HG02642 (cell line): ENCODE results near the gene SETD3.

Source experiments
- ATAC-seq: cut with Tn5 transposase; IDR thresholded peaks from one replicate; pipeline ENCODE4 v1.9.1; 2021; ENCODE audit warnings: mild to moderate bottlenecking; ENCODE audit not compliant: unreplicated experiment, poor library complexity

The SETD3 gene

GRCh38 chr14:99380402-99380801 is 100.3 kb downstream of the SETD3 start:
- no peak for ATAC-seq

- ATAC-seq: no peak
Measured at GRCh38 chr14:99378782-99379214, 101.9 kb downstream of the SETD3 start.

- ATAC-seq: no peak
Measured at GRCh38 chr14:99377951-99378350, 102.7 kb downstream of the SETD3 start.

- ATAC-seq: no peak
Measured at GRCh38 chr14:99374964-99375363, 105.7 kb downstream of the SETD3 start.

- no peak for ATAC-seq
Measured at GRCh38 chr14:99363616-99364290, 116.9 kb downstream of the SETD3 start.

GRCh38 chr14:99363051-99363450 is 117.6 kb downstream of the SETD3 start:
- ATAC-seq: no peak

- ATAC-seq: no peak
Measured at GRCh38 chr14:99361596-99362215, 119.0 kb downstream of the SETD3 start.

- no peak for ATAC-seq
Measured at GRCh38 chr14:99360774-99361595, 119.7 kb downstream of the SETD3 start.

GRCh38 chr14:99359906-99360305 is 120.8 kb downstream of the SETD3 start:
- no peak for ATAC-seq

GRCh38 chr14:99357916-99358390 is 122.7 kb downstream of the SETD3 start:
- no peak for ATAC-seq

GRCh38 chr14:99357151-99357915 is 123.3 kb downstream of the SETD3 start:
- no peak for ATAC-seq

GRCh38 chr14:99356031-99356608 is 124.5 kb downstream of the SETD3 start:
- no peak for ATAC-seq

GRCh38 chr14:99354166-99354875 is 126.3 kb downstream of the SETD3 start:
- no peak for ATAC-seq

GRCh38 chr14:99352688-99353280 is 127.9 kb downstream of the SETD3 start:
- no peak for ATAC-seq

- ATAC-seq: no peak
Measured at GRCh38 chr14:99351166-99352007, 129.3 kb downstream of the SETD3 start.

- no peak for ATAC-seq
Measured at GRCh38 chr14:99350751-99351150, 129.9 kb downstream of the SETD3 start.

- ATAC-seq: no peak
Measured at GRCh38 chr14:99349721-99350495, 130.8 kb downstream of the SETD3 start.
